ENCODE data around the gene PRR7.

The PRR7 gene

DNA sequence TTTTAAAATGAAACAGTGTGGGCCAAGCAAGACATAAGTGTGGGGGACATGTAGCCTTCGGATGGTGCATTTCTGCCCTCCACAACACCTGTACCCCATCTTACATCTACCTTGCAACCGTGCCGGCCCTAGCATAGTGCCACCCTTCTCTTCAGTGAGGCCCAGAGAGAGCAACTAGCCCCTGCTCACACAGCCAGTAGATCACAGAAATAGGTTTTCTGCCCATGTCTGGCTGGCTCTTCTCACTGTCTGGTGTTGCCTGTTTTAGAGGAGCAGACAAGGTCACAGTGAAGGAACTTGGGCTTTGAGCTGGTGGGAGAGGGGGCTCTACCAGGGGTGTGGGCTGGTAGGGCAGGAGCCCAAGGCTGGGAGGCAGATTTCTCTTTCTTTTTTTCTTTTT lies 39.6 kb downstream of the PRR7 start:
- no peak for DNase-seq

DNA sequence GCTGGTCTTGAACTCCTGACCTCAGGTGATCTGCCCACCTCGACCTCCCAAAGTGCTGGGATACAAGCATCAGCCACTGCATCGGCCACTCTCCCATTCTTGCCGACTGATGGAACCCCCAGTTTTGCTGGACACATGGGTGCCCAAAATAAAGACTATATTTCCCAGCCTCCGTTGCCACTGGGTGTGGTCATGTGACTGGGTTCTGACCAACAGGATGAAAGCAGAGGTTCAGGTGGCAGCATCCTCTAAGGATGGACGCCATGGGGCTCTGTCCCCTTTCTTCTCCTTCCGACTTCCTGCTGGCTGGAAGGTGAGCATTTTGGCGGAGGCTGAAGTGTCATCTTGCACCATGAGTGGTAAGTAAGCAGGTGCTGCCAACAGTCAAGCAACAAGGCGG lies 40.5 kb downstream of the PRR7 start:
- no peak for DNase-seq

DNA sequence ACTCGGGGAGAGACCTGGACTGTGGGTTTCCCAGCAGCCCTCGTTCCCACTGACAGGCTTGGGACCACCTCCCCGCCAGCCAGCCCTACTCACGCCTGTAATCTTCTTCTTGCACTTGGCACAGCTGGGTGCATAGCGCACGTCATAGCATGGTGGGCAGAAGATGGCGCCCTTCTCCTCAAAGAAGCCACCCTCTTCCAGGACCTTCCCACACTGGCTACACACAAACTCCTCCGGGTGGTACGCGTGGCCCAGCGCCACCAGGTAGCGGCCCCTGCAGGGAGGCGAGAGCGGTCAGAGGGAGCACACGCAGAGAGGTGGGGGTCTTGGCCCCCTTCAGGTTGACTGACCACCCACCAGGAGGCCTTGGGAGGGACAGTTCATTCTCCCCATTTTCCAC lies 41.4 kb downstream of the PRR7 start:
- DNase-seq: no peak

DNA sequence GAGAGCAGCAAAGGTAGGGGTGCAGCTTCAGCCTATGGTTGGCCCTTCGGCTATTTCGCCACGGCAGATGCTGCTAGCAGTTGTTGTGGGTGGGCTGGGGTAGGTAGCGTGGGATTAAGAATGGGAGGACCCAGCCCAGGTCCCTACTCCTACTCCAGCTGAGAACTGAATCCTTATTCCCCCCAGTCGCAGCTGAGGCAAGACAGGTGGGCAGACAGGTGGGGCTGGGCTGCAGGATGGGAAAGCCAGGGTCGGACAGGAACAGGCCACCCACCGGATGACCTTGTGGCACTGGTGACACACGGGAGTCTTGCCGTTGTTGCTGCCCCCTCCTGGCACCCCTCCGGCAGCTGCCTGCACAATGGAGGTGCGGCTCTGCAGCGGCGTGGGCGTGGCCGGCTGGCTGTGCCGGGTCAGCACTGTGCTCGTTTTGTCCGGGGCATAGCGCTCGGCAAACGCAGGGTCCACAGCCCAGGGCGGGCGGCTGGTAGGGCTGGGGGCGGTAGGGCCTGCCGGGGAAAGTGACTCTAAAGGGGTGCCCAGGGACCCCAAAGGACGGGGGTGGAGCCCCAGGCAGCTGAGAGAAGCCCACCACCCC lies 42.6 kb downstream of the PRR7 start:
- DNase-seq: no peak

DNA sequence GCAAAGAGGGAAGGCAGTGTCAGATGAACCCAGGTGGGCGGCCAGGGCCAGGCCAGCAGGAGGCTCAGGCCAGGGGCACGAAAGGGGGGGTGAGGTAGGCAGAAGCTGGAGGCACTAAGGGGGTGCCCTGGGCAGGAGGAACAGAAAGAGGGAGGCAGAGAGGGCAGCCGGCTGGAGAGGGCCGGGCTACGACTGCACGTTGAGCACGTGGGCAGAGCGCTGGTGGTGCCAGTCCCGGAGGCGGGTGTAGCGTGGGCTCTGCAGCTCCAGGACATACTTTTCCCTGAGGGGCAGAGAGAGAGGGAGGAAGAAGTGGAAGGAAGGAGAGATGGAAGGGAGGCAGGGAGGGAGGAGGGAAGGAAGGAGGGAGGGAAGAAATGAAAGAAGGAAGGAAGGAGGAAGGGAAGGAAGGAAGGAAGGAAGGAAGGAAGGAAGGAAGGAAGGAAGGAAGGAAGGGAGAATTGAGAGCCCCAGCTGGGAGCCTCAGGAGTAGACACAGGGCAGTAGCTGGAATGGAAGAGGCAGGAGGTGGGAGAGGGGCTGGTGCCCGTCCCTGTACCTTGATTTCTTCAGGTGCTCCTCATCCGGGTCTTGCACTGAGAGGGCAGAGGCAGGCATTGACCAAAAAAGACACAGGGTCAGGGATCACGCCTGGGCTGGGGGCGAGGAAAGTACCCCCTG lies 43.8 kb downstream of the PRR7 start:
- DNase-seq: no peak

DNA sequence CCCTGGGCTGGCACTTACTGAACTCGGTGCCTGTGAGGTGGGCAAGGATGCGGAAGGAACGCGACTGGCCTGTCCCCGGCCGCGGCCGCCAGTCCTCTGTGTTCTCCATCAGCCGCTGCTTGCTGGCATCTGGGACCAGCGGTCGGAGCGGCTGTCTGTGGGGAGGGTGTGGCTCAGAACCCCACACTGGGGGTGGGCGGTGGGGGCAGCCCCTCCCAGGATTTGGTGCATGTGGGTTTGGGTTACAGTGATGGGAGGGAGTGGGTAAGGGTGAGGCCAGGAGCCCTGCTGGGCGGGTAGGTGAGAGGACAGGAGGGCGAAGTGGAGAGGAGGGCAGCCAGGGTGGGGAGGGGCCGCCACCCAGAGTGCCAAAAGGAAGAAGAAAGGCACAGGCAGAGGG lies 44.4 kb downstream of the PRR7 start:
- no peak for DNase-seq

DNA sequence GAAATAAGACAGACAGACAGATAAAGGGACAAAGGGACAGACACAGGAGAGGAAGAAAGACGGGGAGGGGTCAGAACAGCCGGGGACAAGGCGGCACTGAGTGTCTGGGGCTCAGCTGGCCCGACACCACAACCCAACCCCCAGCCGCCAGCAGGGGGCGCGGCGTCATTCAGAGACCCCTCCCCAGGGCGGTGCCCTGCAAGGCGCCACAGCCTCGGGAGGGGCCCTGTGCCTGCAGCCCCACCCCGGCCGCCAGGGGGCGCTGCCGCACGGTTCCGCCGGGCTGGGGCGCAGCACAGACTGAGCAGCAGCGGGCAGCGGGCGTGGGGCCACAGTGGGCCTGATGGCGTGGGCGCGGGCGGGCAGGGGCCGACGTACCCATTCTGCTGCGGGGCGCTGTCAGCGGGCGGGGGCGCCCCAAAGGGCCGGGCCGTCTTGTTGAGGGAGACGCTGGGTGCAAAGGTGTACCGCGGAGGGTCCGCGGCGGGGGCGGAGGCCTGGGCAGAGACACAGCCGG lies 44.9 kb downstream of the PRR7 start:
- DNase-seq: no peak

DNA sequence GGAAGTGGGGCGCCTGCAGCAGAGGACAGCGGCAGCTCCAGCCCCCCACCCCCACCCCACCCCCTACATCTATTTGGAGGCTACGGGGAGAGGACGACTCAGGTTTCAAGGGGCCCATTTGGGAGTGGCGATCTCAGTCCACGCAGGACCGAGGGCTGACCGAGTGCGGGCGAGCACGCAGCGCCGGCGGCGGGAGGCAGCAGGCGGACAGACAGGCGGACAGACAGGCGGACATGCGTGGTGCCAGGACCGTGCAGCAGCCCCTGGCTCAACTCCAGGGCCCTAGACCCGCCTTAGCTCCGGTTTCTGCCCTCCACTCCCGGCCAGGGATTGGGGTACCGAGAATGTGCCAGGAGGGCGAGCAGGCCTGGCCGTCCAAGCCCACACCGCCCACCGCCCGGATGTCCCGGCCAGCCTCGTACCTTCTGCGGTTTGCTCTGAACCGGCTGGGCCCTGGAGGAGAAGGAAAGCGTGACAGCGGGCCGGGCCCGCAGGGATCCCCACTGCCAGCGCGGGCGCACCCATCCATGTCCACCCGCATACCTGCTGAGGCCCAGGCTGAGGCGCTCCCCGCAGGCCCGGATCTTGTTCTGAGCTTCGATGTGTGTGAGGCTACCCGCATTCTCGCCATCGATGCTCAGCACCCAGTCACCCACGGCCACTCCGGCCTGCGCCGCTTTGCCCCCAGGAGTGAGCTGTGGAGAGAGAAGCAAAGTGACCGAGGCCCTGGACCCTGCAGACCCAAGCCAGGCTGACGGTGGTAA lies 45.6 kb downstream of the PRR7 start:
- no peak for DNase-seq

DNA sequence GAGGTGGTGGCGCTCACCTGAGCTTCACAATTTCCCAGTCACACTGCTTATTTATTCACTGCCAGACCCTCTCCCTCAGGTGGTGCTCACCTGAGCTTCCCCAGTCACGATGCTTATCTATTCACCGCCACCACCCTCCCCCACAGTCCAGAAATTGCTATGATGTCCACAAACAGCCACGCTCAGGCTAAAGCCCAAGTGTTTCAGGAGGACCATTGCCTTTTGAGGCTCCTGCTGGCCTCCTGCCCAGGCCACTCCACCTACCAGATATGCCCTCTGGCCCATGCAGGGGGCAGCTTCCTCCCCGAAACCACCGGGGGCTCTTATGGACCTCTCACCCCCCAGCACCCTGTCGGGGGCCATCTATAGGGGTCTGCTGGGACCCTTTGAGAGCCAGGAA lies 46.2 kb downstream of the PRR7 start:
- no peak for DNase-seq

DNA sequence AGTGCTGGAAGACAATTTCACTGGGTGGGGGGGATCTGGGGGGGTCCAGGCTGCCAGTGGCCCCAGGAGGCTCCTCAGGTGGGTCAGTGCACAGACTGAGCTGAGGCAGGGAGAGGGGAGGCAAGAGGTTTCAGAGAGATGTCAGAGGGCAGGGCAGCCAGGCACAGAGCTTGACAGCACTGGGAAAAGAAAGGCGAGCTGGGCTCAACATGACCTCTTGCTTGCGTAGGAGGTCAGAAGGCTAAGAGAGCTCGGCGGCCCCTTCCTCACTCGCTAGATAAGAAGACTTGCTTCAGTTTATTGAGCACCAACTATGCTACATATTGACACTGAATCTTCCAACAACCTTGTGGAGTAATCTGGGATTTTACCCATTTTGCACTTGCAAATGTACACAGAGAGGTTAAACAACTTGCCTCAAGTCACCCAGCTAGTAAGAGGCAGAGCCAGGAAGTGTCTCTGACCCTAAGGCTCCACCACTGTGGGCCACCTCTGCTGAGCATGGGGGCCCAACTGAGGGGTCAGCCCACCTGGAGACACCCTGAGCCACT lies 47.3 kb downstream of the PRR7 start:
- no peak for DNase-seq

DNA sequence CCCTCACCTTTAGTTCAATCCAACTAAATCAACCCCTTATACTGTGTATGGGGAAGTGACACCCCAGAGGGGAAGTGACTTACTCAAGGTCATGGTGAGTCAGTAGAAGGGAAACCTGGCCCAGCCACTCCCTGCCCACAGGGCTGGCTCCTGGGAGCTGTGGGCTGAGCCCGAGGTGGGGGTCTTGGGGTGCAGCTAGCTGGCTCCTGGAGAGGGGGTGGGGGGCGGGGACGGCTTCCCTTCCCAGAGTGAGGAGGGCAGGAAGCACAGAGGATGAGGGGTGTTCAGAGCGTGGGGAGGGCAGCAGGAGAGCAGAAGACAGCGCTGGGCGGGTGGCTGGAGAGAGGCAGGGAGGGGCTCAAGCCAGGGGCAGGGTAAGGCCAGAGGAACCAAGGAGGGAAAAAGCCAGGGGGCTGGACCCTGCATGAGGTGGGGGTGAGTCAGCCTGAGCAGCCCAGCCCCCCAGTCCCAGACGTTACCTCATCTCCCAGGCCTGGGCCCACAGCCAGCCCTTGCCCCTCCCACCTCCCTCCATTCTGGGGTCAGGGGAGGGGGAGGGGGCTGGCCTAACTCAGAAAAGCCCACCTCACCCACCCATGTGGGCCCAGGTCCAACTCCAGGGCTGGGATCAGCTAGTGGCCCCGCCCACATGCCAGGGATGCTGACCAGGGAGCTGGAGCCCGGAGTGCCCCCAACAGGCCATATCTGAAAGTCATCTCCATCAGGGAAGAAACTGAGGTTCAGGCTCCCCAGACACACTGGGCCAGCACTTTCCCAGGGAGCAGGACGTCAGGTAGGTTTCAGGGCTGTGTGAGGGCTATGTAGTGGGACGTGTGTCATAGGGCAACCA lies 48.0 kb downstream of the PRR7 start:
- no peak for DNase-seq

DNA sequence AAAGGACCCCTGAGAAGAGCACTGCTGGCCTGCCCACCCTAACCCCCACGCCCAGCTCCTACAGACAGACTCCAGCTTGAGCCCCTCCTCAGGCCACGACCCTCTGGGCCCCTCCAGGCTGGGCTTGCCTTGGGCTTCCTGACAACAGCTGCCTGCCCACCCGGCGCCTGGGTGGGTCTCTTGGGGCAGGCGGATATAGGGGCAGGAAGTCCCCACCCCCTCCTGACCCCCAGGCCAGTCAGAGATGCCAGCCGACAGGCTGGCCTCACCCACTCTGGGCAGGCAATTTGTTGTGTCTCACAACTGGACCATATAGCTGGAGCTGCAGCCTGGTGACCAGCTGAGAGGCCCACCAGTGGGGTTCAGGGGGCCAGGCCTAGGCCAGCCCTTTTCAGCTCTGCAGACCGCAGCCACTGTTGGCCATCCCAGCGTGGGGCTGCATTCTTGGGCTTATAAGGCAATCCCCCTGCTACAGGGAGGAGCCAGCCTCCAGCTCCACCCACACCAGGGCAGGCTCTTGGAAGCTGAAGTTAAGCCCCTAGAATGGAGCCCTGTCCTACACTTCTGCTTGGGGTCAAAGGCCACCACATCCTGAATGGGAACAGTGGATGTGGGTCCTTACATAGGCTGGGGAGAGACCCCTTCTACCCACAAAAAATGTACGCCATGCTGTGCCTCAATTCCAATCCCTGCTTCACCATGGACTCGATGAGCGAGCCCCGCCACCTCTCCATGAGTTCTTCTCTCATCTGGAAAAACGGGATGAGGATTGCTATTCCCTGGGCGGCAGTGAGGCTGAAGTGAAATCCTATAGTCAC lies 48.8 kb downstream of the PRR7 start:
- DNase-seq: no peak

DNA sequence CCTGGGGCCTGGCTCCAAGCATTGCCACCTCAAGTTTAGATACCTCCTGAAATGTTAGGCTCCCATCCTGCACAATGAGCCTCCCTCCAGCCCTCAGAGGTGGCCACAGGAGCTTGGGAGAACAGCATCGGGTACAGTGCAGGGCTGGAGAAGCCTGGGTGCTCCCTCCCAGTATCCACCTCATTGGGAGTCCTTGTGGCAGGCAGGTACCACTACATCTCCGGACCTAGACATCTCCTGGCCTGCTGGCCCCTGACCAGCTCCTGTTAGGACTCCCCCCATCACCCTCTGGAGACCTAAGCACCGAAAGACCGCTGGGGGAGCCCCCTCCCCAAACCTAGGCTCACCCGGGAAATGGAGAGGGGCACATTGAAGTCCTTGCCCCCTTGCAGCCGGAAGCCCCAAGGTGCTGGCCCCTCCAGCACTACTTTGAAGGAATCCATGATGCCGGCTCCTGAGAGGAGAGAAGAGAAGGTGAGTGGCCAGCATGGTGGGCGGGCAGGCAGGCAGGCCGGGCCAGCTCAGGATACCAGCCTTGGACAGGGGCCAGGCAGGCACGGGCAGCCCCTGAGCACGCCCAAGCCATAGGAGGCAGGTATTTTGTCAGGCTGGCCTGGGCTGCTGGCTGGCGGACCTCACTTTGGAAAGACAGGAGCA lies 49.6 kb downstream of the PRR7 start:
- DNase-seq: no peak

DNA sequence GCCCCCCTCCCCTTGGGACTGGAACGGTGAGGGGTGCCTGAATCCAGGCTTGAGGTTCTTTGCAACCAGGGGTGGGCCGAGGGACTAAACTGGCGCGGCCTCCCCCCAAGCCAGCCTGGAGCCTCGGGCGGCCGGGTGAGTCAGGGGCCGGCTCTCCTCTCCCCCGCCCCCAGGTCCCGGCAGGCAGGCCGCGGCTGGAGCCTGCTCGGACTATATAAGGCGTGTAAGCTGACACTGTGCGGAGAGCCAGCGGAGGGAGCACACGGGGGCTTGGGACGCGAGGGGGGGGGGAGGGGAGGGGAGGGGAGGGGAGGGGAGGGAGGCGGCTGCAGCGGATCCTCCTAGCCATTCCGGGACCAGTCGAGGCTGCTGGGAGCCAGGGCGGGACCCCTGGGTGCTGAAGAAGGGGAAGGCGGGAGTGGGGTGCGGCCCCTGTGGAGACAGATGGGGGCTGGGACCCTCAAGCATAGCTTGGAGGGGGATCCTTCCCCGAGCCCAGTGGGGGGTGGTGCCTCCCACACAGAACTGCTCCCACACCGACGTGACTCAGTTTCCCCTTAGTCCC lies 50.2 kb downstream of the PRR7 start:
- DNase-seq: peak in 1 of 2 experiments; percentile 59

DNA sequence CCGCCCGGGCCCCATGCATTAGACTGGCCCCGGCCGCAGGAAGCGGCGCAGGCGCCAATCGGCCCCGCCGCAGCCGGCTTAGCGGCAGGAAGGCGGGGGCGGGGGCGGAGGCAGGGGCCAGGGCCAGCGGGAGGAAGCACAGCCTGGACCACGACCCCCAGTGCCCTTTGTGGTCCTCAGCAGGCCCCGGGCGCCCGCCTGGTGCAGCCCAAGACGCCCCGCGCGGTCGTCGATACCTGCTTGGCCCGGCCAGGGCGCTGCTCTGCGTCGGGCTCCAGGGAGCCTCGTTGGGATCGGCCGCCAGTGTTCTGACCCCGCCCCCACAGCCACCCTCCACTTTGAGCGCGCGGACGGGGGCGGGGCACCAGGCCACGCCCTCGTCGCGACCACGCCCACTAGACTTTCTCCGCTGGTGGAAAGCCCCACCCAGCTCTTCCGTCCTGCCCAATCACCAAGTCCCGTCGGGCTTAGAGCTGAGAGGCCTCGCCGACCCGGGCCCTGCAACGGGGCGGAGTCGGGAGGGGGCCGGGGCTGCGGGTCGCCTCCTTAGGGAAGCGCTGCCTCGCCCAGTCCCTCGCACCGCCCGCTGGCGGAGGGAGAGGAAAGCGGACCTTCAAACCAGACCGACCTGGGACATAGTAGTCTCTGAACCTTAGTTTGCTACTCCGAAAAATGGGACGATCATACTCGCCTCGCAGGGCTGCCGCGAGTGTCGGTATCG lies 50.8 kb downstream of the PRR7 start, which contains the start of gene PDLIM7:
PDLIM7 (minus strand) TSS at position 313 of the 721 bp plus-strand sequence. CDS start 1,092 bp downstream, outside the sequence.
- DNase-seq: peak; percentile 81 to 93

DNA sequence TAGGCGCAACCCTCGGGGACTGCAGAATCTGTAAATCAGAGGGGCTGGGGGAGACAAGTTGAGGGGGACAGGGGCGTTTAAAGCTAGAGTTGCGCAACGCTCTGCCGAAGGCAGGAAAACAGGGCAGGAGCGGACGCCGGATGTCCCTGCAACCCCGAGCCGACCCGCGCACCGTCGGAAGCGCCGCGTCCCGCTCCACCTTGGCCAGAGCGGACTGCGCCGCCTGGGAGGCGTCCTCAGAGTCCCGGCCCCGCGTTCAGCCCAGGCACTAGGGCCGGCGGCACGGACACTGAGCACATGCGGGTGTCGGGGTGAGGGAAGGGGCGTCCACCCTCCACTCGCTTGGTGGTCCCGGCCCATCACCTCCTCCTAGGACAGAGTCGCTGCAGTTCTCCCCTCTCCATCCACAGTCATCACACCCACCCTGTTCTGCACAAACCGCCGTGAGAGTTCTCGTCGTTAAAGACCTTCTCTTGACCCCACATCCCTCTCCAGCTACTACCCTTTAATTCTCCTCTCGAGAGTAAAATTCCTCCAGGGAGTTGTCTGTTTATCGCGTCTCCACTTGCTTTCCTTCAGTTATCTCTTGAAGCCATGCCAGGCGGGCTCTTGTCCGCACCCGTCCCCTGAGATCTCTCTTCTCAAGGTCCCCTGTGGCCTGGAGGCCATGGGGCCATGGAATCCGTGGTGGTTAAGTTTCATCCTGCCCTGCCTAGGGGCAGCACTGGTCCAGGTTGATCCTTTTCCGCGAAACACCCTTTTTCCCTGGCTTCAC lies 51.6 kb downstream of the PRR7 start:
- no peak for DNase-seq

DNA sequence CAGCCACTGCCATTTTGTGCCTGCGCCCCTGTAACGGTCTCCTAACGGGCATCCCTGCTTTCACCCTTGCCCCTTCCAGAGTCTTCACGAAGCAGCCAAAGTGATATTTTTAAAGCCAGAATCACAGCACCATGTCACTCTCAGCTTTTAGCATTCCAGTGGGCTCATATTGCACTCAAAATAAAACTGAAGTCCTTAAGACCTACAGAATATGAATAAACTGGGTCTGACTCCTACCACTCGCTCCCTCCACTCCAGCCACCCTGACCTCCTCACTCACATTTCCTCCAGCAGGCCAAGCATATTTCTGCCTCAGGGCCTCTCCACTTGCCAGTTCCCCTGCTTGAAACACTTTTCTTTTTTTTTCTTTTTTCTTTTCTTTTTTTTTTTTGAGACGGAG lies 53.2 kb downstream of the PRR7 start:
- DNase-seq: no peak

DNA sequence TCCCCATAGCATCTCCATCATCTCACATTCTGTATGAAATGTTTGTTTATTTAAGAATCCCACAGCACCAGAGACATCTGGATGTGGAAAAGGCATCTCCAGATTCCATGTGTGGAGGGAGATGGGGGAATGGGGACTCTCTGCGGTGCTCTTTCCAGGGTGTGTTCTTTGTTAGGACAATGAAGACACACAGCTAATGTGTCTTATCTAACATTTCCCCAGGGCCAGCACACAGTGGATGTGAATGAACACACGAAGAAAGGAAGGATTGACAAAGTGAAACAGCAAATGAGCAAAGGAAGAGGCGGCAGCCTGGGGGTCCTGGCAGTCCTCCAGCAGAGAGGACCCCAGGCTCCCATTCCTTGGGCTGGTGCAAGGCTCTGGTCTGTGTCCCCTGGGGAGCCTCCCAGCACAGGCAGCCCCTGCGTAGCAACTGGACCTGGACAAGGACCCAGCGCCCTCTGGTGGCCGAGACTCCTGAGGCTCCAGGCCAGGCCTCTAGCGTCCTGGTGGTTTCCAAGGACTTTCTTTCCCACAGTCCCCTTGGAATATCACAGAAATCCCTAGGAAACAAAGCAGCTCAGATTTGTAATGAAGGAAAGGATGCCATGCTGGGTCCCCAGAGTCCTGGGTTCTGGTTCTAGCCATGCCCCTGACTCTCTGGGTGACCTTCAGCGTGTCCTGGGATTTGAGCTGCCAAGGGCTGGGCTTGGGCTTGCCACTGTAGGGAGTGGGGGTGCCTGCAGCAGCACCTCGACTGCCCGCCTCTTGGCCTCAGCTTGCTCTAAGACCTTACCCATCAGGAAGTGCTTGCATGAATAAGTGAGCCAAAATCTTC lies 54.3 kb downstream of the PRR7 start:
- DNase-seq: peak; percentile 60 to 67

Measured in NCI-H187 (cell line).